Heart right ventricle (tissue), 16 donors: Measurements from ENCODE around the gene CDK5RAP3. TPM values are rescaled to one million over a fixed set of nuclear protein-coding genes. Genes with fewer than 3 reads are reported as not detected.

Experiments
- ATAC-seq, 8 donors: fragments of 200-7000 bp; cut with Tn5 transposase; one replicate each; pipeline ENCODE4 v1.9.1; 2020; ENCODE audit warnings: mild to moderate bottlenecking in 8 of 8, moderate library complexity in 8 of 8, moderate number of reproducible peaks in 1 of 8
- DNase-seq, 2 donors: peaks; one replicate each; pipeline ENCODE4 v3.0.0-alpha.2; 2020
- H3K27ac ChIP-seq, 10 donors: fragments of 200-600 bp; sonication (generic) in 2 of 10; one replicate each; pipeline versions ENCODE4 v1.5.0 to v1.8.0; 2020 to 2022; ENCODE audit warnings: mild to moderate bottlenecking in 3 of 10
- H3K27me3 ChIP-seq, 7 donors: fragments of 200-600 bp; one replicate each; pipeline ENCODE4 v1.8.0; 2021 to 2022; ENCODE audit warnings: mild to moderate bottlenecking in 2 of 7
- H3K36me3 ChIP-seq, 9 donors: fragments of 200-600 bp; sonication (generic) in 1 of 9; one replicate each; pipeline versions ENCODE4 v1.5.0 to v1.8.0; 2020 to 2022; ENCODE audit warnings: mild to moderate bottlenecking in 2 of 9
- H3K4me1 ChIP-seq, 9 donors: fragments of 200-600 bp; sonication (generic) in 1 of 9; one replicate each; pipeline versions ENCODE4 v1.5.0 to v1.8.0; 2020 to 2022; ENCODE audit warnings: mild to moderate bottlenecking in 4 of 9
- H3K4me3 ChIP-seq, 10 donors: fragments of 200-600 bp; sonication (generic) in 2 of 10; one replicate each; pipeline versions ENCODE4 v1.5.0 to v1.8.0; 2020 to 2022; ENCODE audit warnings: mild to moderate bottlenecking in 7 of 10, moderate library complexity in 2 of 10
- H3K9me3 ChIP-seq, 11 donors: fragments of 200-600 bp in 10 of 11; sonication (generic) in 2 of 11; one replicate each; pipeline versions ENCODE4 v1.5.0 to v1.8.0; 2013 to 2022; ENCODE audit warnings: mild to moderate bottlenecking in 2 of 11, control low read depth in 1 of 11, moderate library complexity in 1 of 11
- WGBS, 2 donors: extraction: QIAGEN DNeasy Blood & Tissue Kit; methylation state at CpG; one replicate each; pipeline ENCODE4 v1.1.7; 2013; ENCODE audit warnings: inconsistent platforms in 1 of 2; 5-methylcytosine and 5-hydroxymethylcytosine counted together
- intact Hi-C, 10 donors: fragments of 100-400 bp; cut with DNase I; formaldehyde crosslinking; loops; one replicate each; pipeline versions ENCODE4 v1.11.1 to v1.14.2; 2022
- polyA plus RNA-seq, 2 donors: library from polyadenylated mRNA; stranded (reverse); fragments of 200-250 nt; gene quantifications; one replicate each; pipeline ENCODE4 v1.2.3, GENCODE V29; 2013
- total RNA-seq, 10 donors: library from RNA; stranded (reverse); fragmentation: NEBNext Ultra II Directional in 3 of 10; extraction: Animal tissue kit (Norgen Biotek cat#: 25700) in 3 of 10; gene quantifications; one replicate each; pipeline versions ENCODE4 v1.2.1 to v1.2.4, GENCODE V29; 2021 to 2023
- TF ChIP-seq, protein P1 (sequence below), 9 donors: fragments of 200-600 bp; sonication (generic) in 2 of 9; IDR thresholded peaks; one replicate each; pipeline versions ENCODE4 v1.5.0 to v1.8.0; 2021 to 2022; ENCODE audit warnings: antibody characterized with exemption in 9 of 9, mild to moderate bottlenecking in 5 of 9, moderate library complexity in 1 of 9
- donor health status: Arrhythmogenic right ventricular cardiomyopathy.
- donor health status: ischemic (EF 13 %, LVEDD 7.1; RV severe dilation, severe dysfunction).
- donor health status: healthy with polysubstance abuse.
- donor health status: DM: no; HTN: yes; CAD: no.
- donor health status: DM: no; HTN: no; CAD: no.
- donor health status: ischemic (EF 25% LVEDD 6.9; RV normal size, moderate dysfunction).
- donor health status: ischemic (EF 25% LVEDD 5.7; RV mildly dilated, moderate dysfunction).
- donor health status: healthy.
- donor health status: DM: yes; HTN: yes; CAD: no.
- donor health status: Ischemic cardiomyopathy.
- donor health status: ischemic (EF 35%, LVEDD 5.7; RV mildly dilated, moderate dysfunction).
- donor health status: nonischemic (EF 11% LVEDD 7.7; RV severe dilation, severe dysfunction).
- donor health status: DM: yes; HTN: yes; CAD: no.
- donor health status: PGD.
- donor health status: ischemic (EF 29% LVEDD 5.4; RV normal size, mild dysfunction).
- donor health status: nonischemic (EF 23%, LVEDD 6.1; RV moderate dilation, normal function).

The CDK5RAP3 gene
- total and polyA plus RNA-seq, 12 donors, result 44.0 to 143 (median 64.2) TPM

DNA sequence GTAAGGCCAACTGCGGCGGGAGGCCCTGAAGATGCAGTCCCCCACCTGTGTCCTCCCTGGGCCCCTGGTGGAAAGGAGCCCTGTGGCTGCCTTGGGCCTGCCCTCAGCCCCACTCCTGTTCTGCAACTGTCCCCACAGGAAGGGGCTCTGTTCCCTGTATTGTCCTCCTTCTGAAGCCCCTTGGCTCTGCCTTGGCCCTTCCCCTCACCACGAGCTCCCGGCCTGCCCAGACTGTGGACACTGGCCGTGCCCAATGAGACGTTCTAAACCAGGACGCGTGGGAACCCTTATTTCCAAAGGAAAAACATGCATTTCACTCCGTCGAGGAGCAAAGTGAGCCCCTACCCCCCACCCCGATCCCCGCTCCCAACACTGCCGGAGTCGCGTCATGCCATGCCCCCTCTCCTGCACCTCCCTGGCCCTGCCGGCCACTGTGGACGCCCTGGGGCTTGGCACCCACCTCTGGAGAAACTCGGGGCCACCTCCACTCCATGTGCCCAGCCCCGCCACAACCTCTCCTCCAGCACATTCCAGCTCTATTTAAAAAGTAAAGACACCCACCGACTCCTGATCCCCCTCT is 43.0 kb upstream of the CDK5RAP3 start:
- DNase-seq (no peak), ATAC-seq (no peak)
- peaks cover 0 to 91% (median 34%) of the 10 kb centered on the region in 9 donors for H3K36me3 ChIP-seq
- H3K27me3 ChIP-seq, result no peaks in the 10 kb centered on the region
- H3K4me3 ChIP-seq, result no peak overlapping the region
- no peak overlapping the region for H3K27ac ChIP-seq
- TF ChIP-seq, protein P1, sequence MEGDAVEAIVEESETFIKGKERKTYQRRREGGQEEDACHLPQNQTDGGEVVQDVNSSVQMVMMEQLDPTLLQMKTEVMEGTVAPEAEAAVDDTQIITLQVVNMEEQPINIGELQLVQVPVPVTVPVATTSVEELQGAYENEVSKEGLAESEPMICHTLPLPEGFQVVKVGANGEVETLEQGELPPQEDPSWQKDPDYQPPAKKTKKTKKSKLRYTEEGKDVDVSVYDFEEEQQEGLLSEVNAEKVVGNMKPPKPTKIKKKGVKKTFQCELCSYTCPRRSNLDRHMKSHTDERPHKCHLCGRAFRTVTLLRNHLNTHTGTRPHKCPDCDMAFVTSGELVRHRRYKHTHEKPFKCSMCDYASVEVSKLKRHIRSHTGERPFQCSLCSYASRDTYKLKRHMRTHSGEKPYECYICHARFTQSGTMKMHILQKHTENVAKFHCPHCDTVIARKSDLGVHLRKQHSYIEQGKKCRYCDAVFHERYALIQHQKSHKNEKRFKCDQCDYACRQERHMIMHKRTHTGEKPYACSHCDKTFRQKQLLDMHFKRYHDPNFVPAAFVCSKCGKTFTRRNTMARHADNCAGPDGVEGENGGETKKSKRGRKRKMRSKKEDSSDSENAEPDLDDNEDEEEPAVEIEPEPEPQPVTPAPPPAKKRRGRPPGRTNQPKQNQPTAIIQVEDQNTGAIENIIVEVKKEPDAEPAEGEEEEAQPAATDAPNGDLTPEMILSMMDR (IDR thresholded peaks at IDR 0.05), result no peak
- intact Hi-C loops, result no loop called here
- peaks cover 0 to 22% (median 8%) of the 10 kb centered on the region in 9 donors for H3K4me1 ChIP-seq
- WGBS, 2 donors, result 95% methylated on average over 20 of the region's 20 CpGs
- H3K9me3 ChIP-seq, result no peaks in the 10 kb centered on the region

GRCh38 chr17:47928415-47928814 is 42.5 kb upstream of the CDK5RAP3 start:
- ATAC-seq (no peak), DNase-seq (no peak)
- Histone ChIP-seq H3K9me3 (no peaks in the 10 kb centered on the region), H3K36me3 (peaks cover 0 to 89% (median 29%) of the 10 kb centered on the region in 9 donors), H3K4me3 (no peak overlapping the region), H3K27ac (peak overlapping the region in 5 of 10 donors; percentile 51 to 73 (median 67)), H3K27me3 (no peaks in the 10 kb centered on the region), H3K4me1 (peaks cover 0 to 22% (median 8%) of the 10 kb centered on the region in 9 donors)
- WGBS, 2 donors, result 85 to 91% methylated on average over 2 of the region's 2 CpGs
- TF ChIP-seq, protein P1 (IDR thresholded peaks at IDR 0.05), result no peak
- intact Hi-C loops, result no loop called here

DNA sequence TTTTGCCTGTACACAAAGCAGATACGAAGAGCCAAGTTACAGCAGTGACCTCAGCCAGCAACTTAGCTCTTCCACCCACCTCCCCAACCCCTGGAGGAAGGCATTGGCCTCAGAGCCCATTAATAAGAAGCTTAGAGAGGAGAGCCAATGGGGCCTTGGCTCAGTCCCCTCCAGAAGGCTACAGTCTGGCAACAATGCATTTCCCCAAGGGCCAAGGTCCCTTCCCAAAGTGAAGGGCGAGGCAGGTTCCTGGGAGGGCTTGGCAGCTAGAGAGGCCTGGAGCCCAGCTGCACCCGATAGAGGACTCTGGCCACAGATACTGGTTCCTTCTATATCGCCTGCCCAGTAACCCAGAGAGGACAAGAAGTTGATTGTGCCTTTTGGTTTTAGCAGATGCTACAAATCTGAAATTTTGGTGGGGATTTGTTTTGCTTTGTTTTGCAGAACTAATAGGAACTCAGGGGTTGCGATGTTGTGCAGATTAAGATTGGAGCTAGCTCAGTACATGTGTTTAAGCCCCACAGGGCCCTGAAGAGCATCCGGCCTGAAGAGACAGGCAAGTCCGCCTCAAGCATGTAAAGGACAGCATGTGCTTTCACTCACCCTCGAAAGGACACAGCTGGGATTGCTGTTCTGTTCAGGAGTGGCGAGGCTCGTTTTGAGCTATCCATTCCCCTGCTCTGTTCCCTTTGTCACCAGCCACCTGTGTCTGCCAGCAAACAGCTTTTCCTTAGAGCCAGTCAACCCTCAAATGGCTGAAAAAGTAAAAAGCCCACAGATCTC is 41.5 kb upstream of the CDK5RAP3 start:
- Histone ChIP-seq H3K4me1 (peaks cover 0 to 22% (median 8%) of the 10 kb centered on the region in 9 donors), H3K27ac (peak overlapping the region in 9 of 10 donors; percentile 25 to 73 (median 55)), H3K27me3 (no peaks in the 10 kb centered on the region), H3K4me3 (no peak overlapping the region), H3K9me3 (no peaks in the 10 kb centered on the region), H3K36me3 (peaks cover 0 to 79% (median 20%) of the 10 kb centered on the region in 9 donors)
- 67 to 72% methylated on average over 10 of the region's 10 CpGs for WGBS, 2 donors
- DNase-seq, result peak in 1 of 2 donors; percentile 31
- intact Hi-C loops, result no loop called here
- TF ChIP-seq, protein P1 (IDR thresholded peaks at IDR 0.05), result no peak
- ATAC-seq, result peak; percentile 57 to 87 (median 69)

- DNase-seq (no peak), ATAC-seq (no peak)
- no peak overlapping the region for H3K27ac ChIP-seq
- intact Hi-C loops, result no loop called here
- peaks cover 0 to 54% (median 0%) of the 10 kb centered on the region in 9 donors for H3K36me3 ChIP-seq
- 83 to 85% methylated on average over 4 of the region's 4 CpGs for WGBS, 2 donors
- H3K9me3 ChIP-seq, result no peaks in the 10 kb centered on the region
- peaks cover 0 to 22% (median 8%) of the 10 kb centered on the region in 9 donors for H3K4me1 ChIP-seq
- no peaks in the 10 kb centered on the region for H3K27me3 ChIP-seq
- TF ChIP-seq, protein P1 (IDR thresholded peaks at IDR 0.05), result no peak
- H3K4me3 ChIP-seq, result no peak overlapping the region
These were observed 39.1 kb upstream of the CDK5RAP3 start for GRCh38 chr17:47931848-47932247.
